ENCODE results near the gene TMEM41A.
"Not testable (repeated sequence)": the region's sequence is repeated elsewhere in the genome, so short reads cannot be mapped to it uniquely, and the experiment has no call there.

The TMEM41A gene

DNA sequence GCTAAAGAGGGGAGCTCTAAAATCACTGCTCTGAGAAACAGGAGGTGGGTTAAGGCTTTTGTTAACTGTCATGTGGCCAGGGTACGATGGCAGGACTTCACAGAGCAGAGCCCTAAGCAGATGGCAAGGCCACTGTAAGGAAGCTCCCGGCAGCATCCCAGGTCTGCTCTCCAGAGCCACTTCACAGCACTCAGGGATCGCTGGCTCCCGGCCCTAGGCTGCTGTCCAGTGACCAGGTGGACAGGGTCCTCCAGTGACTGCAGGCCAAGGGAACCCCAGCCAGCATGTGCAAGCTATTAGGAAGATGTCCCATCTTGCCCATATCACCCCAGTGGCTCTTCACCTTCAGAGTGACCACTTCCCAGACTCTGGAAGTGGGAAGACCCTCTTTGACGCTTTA is 10.4 kb downstream of the TMEM41A start:
- DNase-seq (ENCODE audit: low read depth in 2 of 2): no peak

DNA sequence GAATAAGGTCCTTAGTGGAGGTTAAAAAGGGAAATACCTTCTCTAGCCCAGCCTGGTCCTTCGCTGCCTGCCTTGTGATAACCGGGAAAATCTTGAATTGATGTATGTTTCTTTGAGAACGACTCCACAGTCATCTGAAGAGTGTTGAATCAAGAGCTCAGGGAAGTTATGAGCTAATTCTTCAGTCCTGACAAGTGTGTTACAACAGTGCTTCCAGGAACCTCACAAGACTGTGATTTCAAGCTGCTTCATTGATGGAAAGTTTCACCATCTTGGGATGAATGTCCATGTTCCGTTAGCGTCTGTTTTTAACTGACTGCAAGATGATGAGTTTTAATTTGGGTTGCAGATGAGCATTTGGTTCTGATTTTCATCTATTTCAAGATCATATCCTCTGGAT is 12.4 kb downstream of the TMEM41A start:
- no peak for DNase-seq (ENCODE audit: low read depth in 2 of 2)

DNA sequence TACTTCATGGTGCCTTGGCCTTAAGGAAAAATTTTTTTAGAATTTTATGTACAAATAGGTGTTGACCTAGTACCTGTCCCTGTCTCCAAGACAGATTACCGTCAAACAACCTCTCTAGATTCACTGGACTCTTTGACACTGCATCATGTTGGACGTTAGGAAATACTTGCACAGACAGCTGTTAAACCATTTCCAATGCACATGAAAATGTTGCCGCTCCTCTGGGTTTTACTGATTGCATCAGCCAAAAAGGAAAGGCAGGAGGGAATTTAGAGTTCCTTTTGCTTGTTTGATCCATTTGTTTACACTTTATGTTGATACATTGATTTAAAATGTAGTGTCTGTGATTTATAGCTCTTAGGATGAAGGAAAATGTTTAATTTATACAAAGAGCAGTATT is 14.5 kb downstream of the TMEM41A start:
- DNase-seq (ENCODE audit: low read depth in 2 of 2): no peak

GRCh38 chr3:185479373-185479945 is 19.4 kb downstream of the TMEM41A start:
- DNase-seq (ENCODE audit: low read depth in 2 of 2): no peak

- no peak for DNase-seq (ENCODE audit: low read depth in 2 of 2)
Measured at GRCh38 chr3:185477316-185477715, 21.5 kb downstream of the TMEM41A start.

GRCh38 chr3:185474922-185475321 is 23.9 kb downstream of the TMEM41A start:
- not testable (repeated sequence) for DNase-seq (ENCODE audit: low read depth in 2 of 2)

DNA sequence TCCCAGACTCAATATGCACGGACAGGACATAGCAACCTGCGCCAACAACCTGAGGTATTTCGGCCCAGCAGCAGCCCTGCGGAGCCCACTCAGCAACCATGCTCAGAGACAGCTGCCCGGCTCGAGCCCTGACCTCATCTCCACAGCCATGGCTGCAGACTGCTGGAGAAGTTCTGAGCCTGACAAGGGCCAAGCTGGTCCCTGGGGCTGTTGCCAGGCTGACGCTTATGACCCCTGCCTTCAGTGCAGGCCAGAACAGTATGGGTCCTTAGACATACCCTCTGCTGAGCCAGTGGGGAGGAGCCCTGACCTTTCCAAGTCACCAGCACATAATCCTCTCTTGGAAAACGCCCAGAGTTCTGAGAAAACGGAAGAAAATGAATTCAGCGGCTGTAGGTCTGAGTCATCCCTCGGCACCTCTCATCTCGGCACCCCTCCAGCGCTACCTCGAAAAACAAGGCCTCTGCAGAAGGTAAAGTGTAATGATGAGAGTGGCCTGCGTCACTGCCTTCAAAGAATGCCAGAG is 25.5 kb downstream of the TMEM41A start:
- no peak for DNase-seq (ENCODE audit: low read depth in 2 of 2)

DNA sequence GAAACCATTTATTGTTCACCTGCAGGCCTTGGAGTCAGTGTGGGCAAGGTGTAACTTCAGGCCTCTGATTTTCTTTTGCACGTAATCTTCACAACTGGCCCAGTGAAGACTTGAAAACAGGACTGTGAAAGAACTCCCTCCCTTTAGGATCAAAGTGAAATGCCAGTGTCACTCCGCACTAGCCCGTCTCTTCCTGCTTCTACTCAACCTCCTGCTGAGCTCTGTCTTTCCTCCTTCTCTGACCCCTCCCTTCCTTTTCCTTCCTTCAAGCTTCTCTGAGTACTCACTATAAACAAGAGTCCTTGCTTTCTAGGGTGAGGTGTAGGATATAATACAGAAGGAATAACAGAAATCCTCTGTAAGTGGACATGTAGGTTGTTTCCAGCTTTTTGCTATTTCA is 28.5 kb downstream of the TMEM41A start:
- no peak for DNase-seq (ENCODE audit: low read depth in 2 of 2)

- DNase-seq (ENCODE audit: low read depth in 2 of 2): no peak
Measured at GRCh38 chr3:185469542-185469941, 29.3 kb downstream of the TMEM41A start.

DNA sequence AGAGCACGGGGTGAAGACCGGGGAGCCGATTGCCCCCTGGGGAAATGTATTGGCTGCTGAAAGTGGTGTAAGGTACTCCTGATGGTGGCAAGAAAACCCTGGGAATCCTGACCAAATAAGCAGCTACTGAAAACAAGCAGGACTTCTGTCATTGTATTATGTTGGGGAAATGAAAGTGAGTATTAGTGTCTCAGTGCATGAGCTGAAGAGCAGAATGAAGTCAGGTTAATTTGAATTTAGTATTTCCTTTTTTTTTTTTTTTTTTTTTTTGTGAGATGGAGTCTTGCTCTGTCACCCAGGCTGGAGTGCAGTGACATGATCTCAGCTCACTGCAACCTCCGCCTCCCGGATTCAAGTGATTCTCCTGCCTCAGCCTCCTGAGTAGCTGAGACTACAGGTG is 32.7 kb downstream of the TMEM41A start:
- not testable (repeated sequence) for DNase-seq (ENCODE audit: low read depth in 2 of 2)

DNA sequence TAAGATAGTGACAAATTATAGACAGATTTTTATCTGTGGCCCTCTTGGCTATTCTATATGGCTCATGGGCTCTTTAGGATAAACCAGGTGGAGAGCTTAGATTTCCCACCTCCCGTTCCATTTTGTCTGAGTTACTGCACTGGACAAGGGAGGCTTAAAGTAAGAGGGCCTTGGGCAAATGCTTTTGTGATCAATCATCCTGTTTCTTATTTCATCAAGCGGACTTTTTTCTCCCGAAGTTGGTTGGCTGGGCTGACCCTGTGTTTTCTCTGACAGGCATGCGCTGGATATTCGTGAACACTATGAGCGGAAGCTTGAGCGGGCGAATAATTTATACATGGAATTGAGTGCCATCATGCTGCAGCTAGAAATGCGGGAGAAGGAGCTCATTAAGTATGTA is 33.4 kb downstream of the TMEM41A start:
- DNase-seq (ENCODE audit: low read depth in 2 of 2): no peak

- no peak for DNase-seq (ENCODE audit: low read depth in 2 of 2)
Measured at GRCh38 chr3:185460719-185461350, 38.0 kb downstream of the TMEM41A start.

GRCh38 chr3:185460309-185460708 is 38.5 kb downstream of the TMEM41A start:
- DNase-seq (ENCODE audit: low read depth in 2 of 2): no peak

DNA sequence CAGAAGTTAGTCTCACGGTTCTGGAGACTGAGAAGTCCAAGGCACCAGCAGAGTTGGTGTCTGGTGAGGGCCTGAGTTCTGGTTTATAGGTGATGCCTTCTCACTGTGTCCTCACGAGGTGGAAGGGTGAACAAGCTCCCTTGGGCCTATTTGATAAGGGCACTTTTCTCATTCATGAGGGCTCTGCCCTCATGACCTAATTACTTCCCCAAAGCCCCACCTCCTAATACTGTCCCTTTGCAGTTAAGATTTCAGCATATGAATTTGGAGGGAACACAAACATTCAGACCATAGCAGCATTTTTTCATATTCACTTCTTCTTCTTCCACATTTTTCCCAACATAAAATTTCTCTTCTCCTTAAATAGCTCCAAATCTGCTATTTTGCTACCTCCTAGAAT is 41.5 kb downstream of the TMEM41A start:
- no peak for DNase-seq (ENCODE audit: low read depth in 2 of 2)

GRCh38 chr3:185451432-185451831 is 47.4 kb downstream of the TMEM41A start:
- DNase-seq (ENCODE audit: low read depth in 2 of 2): not testable (repeated sequence)

DNA sequence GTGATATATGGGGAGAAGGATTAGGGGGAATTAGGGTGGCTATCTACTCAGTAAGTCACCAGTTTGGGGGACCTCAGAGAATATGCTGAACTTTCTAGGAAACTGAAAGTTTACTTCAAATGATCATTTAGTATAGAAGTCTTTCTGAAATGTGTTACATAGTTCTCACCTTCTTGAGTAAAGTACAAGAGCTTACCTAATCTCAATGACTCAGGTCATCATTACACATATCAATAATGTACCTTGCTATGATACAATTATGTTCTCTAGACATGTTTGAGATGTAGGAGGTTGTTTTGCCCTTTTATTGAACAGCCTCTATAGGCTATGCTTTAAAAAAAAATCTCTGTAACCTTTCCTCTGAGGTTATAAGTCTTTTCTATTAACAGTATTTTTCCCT is 50.7 kb downstream of the TMEM41A start:
- no peak for DNase-seq (ENCODE audit: low read depth in 2 of 2)

GRCh38 chr3:185444329-185444728 is 54.5 kb downstream of the TMEM41A start:
- no peak for DNase-seq (ENCODE audit: low read depth in 2 of 2)

GRCh38 chr3:185442031-185442430 is 56.8 kb downstream of the TMEM41A start:
- DNase-seq (ENCODE audit: low read depth in 2 of 2): no peak

DNA sequence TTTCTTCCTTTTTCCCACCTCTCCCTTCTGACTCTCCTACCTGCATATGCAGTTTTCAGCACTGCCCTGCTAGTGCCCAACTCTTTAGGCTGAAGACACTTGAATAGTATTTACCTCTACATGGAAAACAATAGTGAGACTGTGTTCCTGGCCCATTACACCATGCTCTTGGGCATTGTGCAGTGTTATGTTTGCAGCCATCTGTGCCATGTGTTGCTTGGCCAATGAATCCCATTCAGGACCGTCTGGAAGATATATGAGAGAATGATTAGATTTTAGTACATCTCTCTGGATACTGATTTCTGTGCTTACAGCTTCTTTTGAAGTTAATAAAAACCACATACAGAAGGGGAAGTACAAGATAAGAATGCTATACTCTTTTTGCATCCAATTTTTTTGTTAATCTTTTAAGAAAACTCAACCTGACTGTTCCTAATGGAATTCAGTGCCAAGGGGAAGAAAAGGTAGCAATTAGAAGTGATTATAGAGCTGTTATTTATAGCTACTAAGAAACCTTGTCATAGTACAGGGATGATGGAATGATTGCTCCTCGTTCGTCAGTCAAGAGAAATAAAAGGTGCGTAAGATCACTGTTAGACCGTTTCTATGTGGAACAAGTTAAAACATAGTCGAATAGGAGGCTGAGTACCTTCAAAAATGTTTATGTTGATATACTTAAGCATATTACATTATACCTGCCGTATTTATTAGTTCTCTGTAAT is 58.9 kb downstream of the TMEM41A start:
- no peak for DNase-seq (ENCODE audit: low read depth in 2 of 2)
